22Rv1 (cell line): ENCODE data around the gene ANKRD33B.

Experiments used
- CTCF ChIP-seq: fragments of 450-650 bp; IDR thresholded peaks from 2 replicates; pipeline ENCODE4 v1.5.1; 2017; ENCODE audit warnings: mild to moderate bottlenecking
- ZFX ChIP-seq: fragments of 450-650 bp; IDR thresholded peaks from 2 replicates; pipeline ENCODE4 v1.6.1; 2017; ENCODE audit warnings: antibody characterized with exemption, borderline replicate concordance

- TF ChIP-seq CTCF, result no peak
- no peak for TF ChIP-seq ZFX
These were observed 35.0 kb upstream of the ANKRD33B start for GRCh38 chr5:10528827-10529226.
